GM18951 (cell line): ENCODE results near the gene ARHGEF16.

Experiments used
- POLR2A ChIP-seq: IDR thresholded peaks from 4 replicates; pipeline ENCODE4 v1.6.1; 2011; ENCODE audit warnings: mild to moderate bottlenecking; ENCODE audit not compliant: insufficient read length, insufficient read depth; ENCODE audit errors: extremely low read depth
- in situ Hi-C: fragments of 300-500 bp; cut with MboI; formaldehyde crosslinking; loops from one replicate; pipeline ENCODE4 v1.12.0; 2022; ENCODE audit warnings: low sequenced_read_pairs, mixed read lengths, inconsistent platforms; ENCODE audit not compliant: unreplicated experiment

Gene ARHGEF16

GRCh38 chr1:3530086-3530925 is 75.8 kb downstream of the ARHGEF16 start:
- in situ Hi-C loops = no loop called here
- TF ChIP-seq POLR2A = no peak
